GM18909 (cell line): ENCODE measurements around the gene KIAA0232.
A peak's percentile ranks its signal among the peaks of the same experiment; 100 is the strongest.

Experiments
- ATAC-seq: cut with Tn5 transposase; IDR thresholded peaks from one replicate; pipeline ENCODE4 v1.9.1; 2021; ENCODE audit warnings: mild to moderate bottlenecking; ENCODE audit not compliant: unreplicated experiment, poor library complexity

Gene KIAA0232

DNA sequence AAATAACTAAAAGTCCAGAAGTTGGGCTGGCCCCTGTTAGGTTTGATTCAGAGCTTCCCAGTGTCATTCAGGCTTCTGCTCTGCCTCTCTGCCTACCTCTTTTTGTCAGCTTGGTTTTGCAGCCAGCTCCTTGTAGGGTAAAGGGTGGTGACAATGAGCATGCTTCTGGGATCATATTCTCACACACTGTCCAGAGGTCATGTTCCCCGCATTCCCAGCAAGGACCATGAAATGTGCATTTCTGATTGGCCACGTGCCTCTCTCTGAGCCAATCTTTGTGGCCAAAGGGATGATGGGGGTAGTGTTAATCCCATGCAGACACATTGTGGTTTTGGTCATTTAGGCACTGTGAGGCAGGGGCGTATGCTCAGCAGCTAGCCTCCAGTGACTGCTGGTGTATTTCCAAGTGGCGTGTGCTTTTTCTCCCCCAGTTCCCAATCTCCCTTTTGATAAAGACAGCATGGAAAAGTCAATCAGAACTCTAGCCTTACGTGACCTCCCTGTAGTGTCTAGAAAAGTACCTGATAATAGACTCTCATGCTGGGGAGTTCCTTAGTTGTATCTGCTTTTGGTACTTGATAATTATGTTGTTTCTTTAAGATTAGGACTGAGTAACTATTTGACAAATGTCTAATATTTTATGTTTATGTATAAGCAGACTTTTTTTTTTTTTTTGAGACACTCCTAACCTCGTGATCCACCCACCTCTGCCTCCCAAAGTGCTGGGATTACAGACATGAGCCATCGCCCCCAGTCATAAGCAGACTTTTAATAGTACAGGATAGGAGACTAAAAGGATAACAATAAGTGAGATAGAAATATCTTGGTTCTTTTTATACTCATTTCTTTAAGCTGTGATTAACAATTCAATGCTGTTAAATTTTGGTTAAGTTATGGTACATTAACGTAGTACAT lies 57.8 kb downstream of the KIAA0232 start:
- no peak for ATAC-seq

DNA sequence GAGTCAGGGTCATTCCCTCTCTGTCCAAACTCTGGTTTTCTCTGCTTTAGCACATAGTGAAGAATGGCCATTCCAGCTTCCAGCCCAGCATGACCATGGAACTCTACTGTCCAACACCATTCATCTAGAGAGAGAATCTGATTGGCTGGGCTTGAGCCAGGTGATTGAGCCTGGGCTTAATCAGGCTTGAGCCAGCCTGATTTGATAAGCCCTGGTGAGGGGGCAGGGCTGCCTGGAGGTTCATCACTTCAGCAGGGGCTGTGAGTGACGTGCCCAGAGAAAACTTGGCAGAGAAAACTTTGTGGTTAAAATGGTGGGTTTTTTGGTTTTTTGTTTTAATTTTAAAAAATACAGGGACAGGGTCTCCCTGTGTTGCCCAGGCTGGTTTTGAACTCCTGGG lies 62.5 kb downstream of the KIAA0232 start:
- no peak for ATAC-seq

DNA sequence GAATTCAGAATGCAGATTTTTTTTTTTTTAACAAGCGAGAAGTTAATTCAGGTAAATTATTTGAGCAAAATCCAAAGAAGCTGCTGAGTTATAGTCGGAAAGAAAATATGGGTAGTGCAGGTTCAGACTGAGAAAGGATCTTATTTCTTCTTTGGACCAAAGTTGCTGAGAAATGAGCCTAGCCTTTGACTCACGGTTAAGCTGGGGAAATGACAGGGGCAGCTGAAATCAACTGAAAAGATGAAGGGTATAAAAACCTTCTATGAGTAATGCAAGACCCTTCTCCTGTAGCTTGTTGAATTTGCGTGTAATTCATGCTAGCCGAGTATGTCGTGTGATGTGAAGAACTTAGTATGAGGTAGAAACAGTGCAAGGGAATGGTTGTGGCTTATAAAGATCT lies 63.0 kb downstream of the KIAA0232 start:
- no peak for ATAC-seq

DNA sequence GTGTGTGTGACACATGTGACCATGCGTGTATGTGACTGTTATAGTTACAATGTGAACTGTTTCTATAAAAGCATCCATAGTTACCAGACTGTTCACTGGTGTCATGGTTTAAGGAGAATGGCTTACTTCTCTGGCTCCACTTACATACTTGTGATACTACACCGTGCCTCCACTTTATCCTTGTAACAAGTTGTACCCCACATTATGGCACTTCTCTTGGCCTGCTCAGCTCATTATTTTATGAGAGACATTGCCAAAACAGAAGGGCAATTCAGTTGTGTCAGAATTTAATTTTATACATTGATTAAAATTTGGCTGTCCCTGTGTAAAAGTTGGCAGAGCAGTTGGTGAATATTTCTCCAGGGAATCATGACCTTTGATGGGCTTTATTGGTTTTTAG lies 64.7 kb downstream of the KIAA0232 start:
- no peak for ATAC-seq

DNA sequence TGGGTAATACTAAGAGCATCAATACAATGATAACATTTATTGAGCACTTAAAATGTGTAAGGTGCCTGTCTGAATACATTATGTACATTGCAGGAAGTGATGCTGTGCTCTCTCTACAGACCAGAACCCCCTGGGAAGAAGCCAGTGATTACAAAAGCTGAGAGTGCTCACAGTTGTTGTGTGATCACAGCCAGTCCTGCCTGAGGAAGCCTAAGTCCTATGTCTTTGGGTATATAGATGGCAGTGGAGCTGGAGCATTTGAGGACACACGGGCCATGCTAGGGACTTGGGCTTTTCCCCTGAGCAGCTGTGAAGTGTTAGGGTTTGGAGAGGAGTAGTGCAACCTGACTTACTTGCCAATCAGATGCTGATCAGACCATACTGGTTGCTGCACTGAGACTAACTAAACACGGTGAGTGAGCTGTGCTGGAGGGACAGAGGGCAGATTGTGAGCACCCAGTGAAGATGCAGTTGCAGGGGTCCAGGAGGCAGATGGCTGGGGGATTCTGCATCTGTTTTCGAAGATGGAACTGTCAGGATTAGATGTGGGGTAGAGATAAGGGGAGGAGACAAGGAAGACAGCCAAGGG lies 66.3 kb downstream of the KIAA0232 start:
- no peak for ATAC-seq

DNA sequence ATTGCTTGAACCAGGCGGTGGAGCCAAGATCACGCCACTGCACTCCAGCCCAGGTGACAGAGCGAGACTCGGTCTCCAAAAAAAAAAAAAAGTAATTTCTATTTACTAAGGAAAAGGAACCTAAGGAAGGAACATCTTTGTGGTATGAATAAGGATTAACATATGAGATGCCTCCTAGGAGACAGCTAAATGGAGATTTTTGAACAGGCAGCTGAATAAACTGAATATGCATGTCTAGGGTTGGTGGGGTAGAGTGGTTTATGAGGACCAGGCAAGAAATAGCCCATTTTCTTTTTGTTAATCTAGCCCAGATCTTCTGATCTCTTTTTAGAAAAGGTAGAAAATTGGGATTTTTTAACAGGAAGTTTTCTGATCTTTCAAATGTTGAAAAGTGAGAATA lies 67.2 kb downstream of the KIAA0232 start:
- no peak for ATAC-seq

DNA sequence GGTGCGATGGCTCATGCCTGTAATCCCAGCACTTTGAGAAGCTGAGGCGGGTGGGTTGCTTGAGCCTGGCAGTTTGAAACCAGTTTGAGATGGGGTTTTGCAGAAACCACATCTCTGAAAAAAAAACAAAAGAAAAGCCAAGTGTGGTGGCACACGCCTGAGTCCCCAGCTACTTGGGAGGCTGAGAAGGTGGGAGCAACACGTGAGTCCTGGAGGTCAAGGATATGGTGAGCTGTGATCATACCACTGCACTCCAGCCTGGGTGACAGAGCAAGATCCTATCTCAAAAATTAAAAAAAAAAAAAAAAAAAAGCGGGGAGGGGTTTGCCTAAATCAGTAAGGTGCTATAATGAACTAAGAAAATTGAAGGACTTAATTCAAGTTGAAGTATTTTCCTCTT lies 68.9 kb downstream of the KIAA0232 start:
- no peak for ATAC-seq

DNA sequence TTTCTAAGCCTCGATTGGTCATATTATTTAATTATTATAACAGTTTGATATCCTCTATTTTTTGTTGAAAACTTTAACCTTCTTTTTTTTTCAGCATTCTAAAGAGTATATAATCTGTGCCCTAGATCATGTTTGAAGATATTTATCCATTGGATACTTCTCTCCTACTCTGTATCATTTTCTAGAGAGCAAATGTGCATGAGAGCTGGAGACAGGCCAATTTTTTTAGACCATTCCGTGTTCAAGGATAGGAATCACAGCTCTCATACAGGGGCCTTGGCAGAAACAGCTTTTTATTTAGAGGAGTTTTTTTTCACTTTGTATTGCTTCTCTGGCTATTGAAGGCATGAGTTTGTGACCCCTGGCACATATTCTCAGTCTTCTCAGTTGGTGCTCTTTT lies 69.4 kb downstream of the KIAA0232 start:
- no peak for ATAC-seq

DNA sequence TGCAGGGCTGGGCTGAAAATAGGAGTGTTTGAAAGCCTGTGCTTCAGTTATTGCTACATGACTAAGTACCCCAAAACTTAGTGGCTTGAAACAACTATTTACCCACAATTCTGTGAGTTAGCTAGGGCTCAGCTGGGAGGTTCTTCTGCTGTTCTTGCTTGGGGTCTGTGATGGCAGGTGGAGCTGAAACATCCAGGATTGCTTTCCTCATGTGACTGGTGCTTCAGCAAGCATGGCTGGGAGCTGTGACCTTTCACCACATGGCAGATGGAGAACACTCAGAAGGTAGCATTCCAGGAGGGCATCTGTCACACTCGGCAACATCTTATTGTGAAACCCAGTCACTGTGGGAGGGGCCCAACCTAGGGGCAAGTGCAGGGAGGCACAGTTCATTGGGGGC lies 70.1 kb downstream of the KIAA0232 start:
- no peak for ATAC-seq

DNA sequence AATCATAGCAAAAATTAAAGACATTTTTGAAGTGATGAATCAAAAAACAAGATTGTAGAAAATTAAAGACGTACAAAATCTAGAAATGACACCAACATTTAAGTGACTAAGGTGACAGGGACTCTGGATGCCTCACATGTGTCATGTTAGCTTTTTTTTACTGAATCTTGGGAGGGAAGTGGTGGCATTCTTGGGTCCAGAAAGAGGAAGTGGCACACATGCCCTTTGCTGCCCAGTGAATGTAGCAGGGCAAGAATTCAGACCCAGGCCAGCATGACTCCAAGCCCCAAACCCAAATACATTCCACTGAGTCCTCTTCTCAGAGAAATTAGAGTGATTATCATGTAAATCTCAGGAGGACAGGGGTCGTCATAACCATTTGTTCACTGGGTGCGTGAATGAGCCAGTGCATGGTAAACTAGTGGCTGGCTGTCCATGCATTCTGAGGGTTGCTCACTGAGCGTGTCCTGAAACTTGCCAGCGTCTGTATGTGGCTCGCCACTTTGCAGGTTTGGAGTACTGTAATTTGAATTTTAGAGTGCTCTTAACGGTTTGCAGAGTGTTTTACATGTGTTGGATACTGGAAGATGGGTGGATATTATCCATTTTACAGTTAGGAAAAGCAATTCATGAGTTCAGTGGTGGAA lies 71.7 kb downstream of the KIAA0232 start:
- no peak for ATAC-seq

DNA sequence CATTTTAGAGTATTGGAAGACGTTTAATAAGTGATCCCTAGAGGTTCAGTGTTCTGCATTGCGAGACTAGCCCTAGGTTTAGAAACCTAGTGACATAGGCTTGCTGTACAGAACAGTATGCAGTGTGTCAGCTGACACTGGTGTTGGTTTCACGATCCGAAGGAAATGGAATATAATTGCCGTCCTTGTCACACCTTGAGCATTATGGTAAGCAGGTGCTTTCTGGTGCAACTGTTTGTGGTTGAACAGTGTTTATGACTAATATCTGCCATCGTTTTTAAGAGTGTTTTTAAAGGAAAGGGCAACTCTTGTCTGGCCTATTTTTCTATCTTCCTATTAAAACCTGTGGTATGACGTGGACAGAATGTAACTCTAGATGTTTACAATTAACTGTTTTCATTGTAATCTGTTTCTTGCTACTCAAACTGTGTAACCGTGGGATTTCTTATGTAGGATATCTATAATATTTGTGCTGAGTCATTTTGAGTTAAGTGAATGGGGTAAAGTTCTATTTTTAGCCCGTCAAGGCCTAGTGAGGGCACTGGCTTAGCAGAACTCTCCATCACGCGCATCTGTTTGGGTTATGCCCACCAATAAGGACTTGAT lies 73.3 kb downstream of the KIAA0232 start:
- peak; percentile 92 for ATAC-seq

DNA sequence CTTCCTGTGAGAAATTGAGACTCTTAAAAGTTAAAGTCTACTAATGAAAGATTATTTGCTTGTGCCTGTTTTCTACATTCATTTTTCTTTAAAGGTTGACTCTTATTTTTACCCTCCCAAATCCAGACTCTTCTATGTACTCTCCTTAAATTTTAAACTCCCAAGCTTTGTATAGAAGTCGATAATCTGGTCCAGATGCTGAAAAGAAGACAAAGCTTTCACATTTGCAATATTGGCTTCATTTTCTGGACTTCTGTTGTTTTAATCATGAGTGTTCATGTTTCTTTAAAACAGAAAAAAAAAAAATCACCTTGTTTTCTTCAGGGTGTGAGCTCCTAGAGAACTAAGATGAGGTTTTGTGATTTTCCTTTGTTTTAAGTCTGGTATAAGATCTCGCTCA lies 73.9 kb downstream of the KIAA0232 start:
- ATAC-seq, result no peak

DNA sequence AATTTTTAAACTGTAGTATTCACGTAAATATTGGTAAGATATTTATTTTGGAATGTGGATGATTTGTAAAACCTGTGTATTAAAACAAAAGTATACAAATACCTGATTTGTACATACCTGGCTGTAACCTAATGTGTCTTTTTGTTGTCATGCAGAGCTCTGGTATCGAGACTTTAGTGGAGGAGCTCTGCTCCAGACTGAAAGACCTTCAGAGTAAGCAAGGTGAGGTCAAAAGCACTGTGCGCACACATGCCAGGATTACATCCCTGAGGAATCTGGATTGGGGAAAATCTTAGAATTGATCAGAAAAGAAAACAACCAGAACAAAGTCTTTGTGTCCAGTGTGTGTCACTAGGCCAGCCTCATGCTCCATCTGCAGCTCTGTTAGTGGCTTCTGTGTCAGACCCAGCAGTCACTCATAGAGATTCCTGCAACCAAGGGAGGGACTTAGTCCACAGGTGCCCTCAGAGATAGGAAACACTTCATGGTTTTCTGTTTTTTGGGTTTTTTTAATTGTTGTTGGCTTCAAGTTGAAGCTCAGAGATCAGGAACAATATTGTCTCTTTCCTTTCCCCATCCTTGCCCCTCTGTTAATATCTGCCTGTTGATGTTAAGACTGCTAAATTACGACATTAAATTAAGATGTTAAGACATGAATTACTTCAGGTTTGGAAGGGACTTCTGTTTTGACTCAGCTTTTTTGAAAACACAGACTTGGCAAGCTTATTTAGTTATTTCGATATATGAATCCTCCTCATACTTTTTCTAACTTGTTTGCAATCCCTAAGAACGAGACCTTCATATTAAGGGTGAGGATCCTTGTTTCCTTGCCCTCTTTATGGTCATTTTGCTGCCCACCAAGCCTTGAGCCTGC lies 74.7 kb downstream of the KIAA0232 start:
- no peak for ATAC-seq

DNA sequence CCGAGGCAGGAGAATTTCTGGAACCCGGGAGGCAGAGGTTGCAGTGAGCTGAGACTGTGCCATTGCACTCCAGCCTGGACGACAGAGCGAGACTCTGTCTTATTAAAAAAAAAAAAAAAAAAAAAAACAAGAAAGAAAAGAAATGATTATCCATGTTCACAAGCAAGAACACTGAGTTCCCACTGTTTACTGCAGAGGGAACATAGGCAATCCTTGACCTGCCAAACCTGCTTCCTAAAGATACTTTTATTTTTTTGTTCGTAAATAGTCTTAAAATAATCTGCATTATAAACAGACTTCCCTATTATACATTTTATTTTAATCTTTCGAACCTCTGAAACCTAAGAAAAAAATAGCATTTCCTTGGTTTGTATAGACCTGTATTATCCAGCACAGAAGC lies 76.5 kb downstream of the KIAA0232 start:
- no peak for ATAC-seq

DNA sequence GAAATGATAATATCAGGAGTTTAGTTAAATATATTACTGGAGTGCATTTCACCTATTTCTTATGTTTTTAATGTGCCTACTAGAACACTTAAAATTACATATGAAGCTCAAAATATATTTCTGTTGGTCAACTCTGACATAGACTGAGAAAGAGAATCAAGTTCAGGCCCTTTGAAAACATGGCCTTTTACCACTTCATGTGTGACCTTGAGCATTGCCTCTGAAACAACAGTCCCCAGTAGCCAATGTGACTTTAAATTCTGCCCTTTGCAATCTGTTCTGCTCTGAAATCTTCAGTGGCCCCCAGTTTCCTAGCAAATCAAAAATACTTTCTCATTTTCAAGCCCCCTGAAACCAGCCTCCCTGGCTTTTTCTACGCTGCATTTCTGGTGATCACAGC lies 77.0 kb downstream of the KIAA0232 start:
- no peak for ATAC-seq

DNA sequence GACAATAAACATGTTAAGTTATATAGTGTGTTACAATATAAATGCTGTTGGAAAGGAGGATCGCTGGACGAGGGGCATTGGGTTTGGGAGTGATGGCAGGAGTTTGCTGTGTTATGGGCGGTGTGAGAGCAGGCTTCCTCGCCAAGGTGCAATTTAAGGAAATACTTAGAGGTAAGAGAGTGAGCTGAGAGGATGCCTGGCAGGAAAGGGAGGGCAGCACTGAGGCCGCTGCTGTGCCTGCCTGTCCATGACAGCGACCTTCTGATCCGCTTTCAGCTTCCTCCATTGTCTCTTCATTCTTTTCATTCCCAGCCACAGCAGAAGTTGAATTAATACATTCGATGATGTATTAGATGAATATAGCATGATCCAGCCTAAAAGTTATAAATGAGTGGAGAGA lies 85.9 kb downstream of the KIAA0232 start:
- ATAC-seq, result no peak

DNA sequence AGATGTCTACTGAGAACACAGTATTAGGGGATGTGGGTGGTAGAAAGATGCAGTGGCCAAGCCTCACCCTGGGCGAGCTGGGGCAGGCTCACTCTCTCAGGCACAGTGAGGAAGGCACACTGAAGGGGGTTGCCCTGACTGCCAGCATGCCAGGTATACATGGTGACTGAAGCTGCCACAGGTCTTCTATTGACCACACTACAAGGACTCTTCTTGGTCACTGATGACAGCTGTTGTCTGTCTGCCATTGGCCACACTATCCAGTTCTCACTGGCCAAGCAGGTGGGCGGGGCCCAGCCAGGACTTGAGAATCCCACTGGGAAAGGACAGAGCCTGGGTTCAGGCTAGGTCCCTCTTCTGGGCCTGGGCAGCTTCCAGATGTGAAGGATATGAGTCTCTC lies 87.4 kb downstream of the KIAA0232 start:
- no peak for ATAC-seq

DNA sequence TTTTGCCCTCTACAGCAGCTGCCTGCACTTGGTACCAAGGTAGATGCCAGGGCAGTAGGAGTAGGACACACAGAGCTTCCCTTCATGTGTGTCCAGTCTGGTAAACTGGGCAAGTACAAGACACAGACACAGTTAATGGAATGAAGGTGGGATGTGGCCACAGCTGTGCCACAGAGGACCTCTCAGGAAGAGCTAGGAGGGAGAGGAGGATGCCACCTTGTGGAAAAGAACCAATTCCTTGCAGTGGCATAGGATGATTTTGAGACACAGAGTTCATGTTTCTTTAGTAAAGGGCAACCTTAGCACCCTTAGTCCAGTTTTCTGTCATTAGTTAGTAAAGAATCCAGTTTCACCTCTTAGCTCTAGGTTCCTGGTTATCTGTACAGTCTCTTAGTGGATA lies 90.8 kb downstream of the KIAA0232 start:
- no peak for ATAC-seq

DNA sequence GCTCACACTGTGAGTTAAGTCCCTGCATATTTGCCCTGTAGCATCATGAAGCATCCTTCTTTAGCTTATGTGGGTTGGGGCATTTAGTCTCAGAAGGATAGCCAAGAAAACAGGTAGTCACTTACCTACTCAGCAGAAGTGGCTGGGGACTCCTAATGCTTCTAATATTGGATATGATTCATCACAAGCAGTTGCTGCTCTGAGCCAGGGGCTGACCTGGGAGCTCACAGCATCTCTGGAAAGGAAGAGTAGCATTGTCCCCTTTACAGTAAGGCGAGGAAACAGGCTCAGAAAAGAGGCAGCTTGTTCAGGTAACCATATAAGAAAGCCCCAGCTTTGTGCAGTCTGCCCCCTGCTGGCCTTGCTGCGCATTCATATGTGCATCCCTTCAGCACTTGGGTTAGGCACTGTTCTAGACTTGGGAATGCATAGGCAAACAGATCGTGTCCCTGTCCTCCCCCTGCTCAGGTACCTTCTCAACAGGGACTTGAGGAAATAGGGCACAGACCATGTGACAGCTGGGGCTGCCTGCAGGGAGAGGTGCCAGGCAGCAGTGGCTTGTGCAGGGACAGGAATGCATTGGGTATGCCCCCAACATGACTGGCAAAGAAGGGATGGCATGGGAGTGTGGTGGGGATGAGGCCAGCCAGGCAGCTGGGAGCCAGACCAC lies 91.4 kb downstream of the KIAA0232 start:
- no peak for ATAC-seq

DNA sequence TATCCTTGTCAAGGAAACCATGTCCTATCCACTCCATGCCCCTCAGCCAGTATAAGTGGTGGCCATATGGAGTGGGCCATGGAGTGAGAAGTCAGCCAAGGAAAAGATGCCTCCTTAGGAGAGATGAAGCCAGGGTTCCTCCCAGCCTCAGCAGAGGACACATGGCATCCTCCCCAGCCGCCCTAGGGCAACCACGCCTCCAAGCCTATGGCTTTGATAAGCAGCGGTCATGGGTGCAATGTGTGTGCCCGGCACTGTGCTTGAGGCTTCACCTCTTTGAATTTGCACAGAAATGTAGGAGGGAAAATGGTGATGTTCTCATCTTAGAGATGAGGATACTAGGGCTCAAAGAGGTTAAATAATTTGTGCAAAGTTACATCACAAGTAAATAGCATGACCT lies 92.5 kb downstream of the KIAA0232 start:
- ATAC-seq, result no peak
